Suprapubic skin (tissue), 4 donors: ENCODE results near the gene SERF2. TPM values are rescaled to one million over a fixed set of nuclear protein-coding genes. Genes with fewer than 3 reads are reported as not detected.
"Not testable (repeated sequence)": the region's sequence is repeated elsewhere in the genome, so short reads cannot be mapped to it uniquely, and the experiment has no call there.

Experiments
- DNase-seq, 2 donors: peaks; one replicate each; pipeline ENCODE4 v3.0.0-alpha.2; 2019; ENCODE audit warnings: low spot score in 2 of 2
- H3K27ac ChIP-seq: fragments of 200-600 bp; sonication (generic); one replicate; pipeline ENCODE4 v1.5.1; 2019
- H3K27me3 ChIP-seq: fragments of 200-600 bp; sonication (generic); one replicate; pipeline ENCODE4 v1.5.1; 2019
- H3K36me3 ChIP-seq: fragments of 200-600 bp; sonication (generic); one replicate; pipeline ENCODE4 v1.5.1; 2019
- H3K4me1 ChIP-seq: fragments of 200-600 bp; sonication (generic); one replicate; pipeline ENCODE4 v1.5.1; 2019
- H3K4me3 ChIP-seq: fragments of 200-600 bp; sonication (generic); one replicate; pipeline ENCODE4 v1.5.1; 2019; ENCODE audit warnings: mild to moderate bottlenecking
- H3K9me3 ChIP-seq: fragments of 200-600 bp; sonication (generic); one replicate; pipeline ENCODE4 v1.5.1; 2019
- CTCF ChIP-seq, 2 donors: fragments of 200-600 bp in 1 of 2; fragments of 450-650 bp in 1 of 2; sonication (generic) in 1 of 2; IDR thresholded peaks; one replicate each; pipeline ENCODE4 v1.5.1; 2016 to 2019; ENCODE audit warnings: antibody characterized with exemption in 2 of 2, mild to moderate bottlenecking in 1 of 2, moderate library complexity in 1 of 2
- EP300 ChIP-seq: sonication (generic); formaldehyde crosslinking; IDR thresholded peaks from one replicate; pipeline ENCODE4 v1.6.1; 2017; ENCODE audit warnings: antibody characterized with exemption
- POLR2A ChIP-seq, 2 donors: fragments of 450-650 bp; IDR thresholded peaks; one replicate each; pipeline ENCODE4 v1.6.1; 2017; ENCODE audit warnings: antibody characterized with exemption in 2 of 2, mild to moderate bottlenecking in 2 of 2, moderate library complexity in 2 of 2
- POLR2AphosphoS5 ChIP-seq, 3 donors: sonication (generic); formaldehyde crosslinking; IDR thresholded peaks; one replicate each; pipeline ENCODE4 v1.6.1; 2017; ENCODE audit warnings: antibody characterized with exemption in 3 of 3
- WGBS: methylation state at CpG from one replicate; pipeline ENCODE4 v1.1.5; 2018; 5-methylcytosine and 5-hydroxymethylcytosine counted together
- total RNA-seq, 4 donors: library from RNA; depleted of rRNA; stranded (reverse); fragments of >200 nt; gene quantifications; one replicate each; pipeline ENCODE4 v1.1.0, GENCODE V29; 2016

Gene SERF2
- total RNA-seq, result 100 to 1,000 TPM; 352 to 813 (median 687) TPM

GRCh38 chr15:43791993-43792760, at the start of gene SERF2:
Gene SERF2 (plus strand): TSS chr15:43792320. CDS start chr15:43792377, 57 bp downstream.
- under 1% methylated on average over 27 of the region's 66 CpGs for WGBS
- H3K4me1 ChIP-seq, result peaks cover 36% of the 10 kb centered on the region
- H3K4me3 ChIP-seq, result peak within 1 kb of the TSS; percentile 88
- DNase-seq, result peak; percentile 100
- TF ChIP-seq POLR2A (IDR thresholded peaks at IDR 0.05), result peak; percentile 86 to 98
- TF ChIP-seq POLR2AphosphoS5 (IDR thresholded peaks at IDR 0.05), result peak; percentile 87 to 88 (median 87)
- no peak for TF ChIP-seq CTCF (IDR thresholded peaks at IDR 0.05)
- H3K36me3 ChIP-seq, result peaks cover 28% of the 10 kb centered on the region
- no peaks in the 10 kb centered on the region for H3K27me3 ChIP-seq
- H3K27ac ChIP-seq, result peak within 1 kb of the TSS; percentile 99
- no peaks in the 10 kb centered on the region for H3K9me3 ChIP-seq

DNA sequence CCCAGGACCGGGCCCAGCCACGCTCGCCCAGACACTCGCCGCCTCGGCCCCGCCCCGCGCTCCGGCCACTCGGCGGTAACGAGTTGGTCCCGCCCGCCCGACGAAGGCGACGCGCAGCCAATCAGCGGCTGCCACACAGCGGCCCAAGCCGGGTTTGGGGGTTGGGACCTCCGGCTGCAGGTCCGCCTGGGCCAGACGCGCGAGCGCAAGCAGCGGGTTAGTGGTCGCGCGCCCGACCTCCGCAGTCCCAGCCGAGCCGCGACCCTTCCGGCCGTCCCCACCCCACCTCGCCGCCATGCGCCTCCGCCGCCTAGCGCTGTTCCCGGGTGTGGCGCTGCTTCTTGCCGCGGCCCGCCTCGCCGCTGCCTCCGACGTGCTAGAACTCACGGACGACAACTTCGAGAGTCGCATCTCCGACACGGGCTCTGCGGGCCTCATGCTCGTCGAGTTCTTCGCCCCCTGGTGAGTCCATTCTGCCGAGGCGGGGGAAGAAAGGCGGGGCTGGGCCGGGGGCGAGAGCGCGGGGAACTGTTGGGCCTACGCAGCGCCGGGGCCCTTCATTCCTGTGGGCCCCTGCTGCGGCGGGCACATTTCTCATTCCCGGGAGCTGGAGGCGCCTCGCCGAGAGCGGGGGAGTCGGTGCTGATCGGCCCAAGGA, 45.7 kb upstream of the SERF2 start, which contains the start of gene PDIA3:
TSS of gene PDIA3 (plus strand) at position 194 of the 658 bp plus-strand sequence. CDS start at position 296, 102 bp downstream.
- not testable (repeated sequence) for H3K9me3 ChIP-seq, H3K36me3 ChIP-seq, H3K27me3 ChIP-seq
- WGBS, result 0% methylated on average over 42 of the region's 84 CpGs
- DNase-seq, result peak; percentile 94
- H3K4me1 ChIP-seq, result peaks cover 42% of the 10 kb centered on the region
- H3K4me3 ChIP-seq, result peak within 1 kb of the TSS; percentile 73
- H3K27ac ChIP-seq, result peak within 1 kb of the TSS; percentile 95
- TF ChIP-seq POLR2A (IDR thresholded peaks at IDR 0.05) (peak; percentile 90 to 97), POLR2AphosphoS5 (IDR thresholded peaks at IDR 0.05) (peak in 2 of 3 donors; percentile 2 to 69)

GRCh38 chr15:43746903-43747309, 45.2 kb upstream of the SERF2 start:
- 0% methylated on average over 8 of the region's 12 CpGs for WGBS
- not testable (repeated sequence) for DNase-seq, H3K36me3 ChIP-seq, H3K9me3 ChIP-seq, H3K27me3 ChIP-seq
- Histone ChIP-seq H3K4me3 (peak overlapping the region; percentile 73), H3K4me1 (peaks cover 47% of the 10 kb centered on the region), H3K27ac (peak overlapping the region; percentile 95)

GRCh38 chr15:43748376-43748775, 43.7 kb upstream of the SERF2 start:
- H3K36me3 ChIP-seq, result peaks cover 5% of the 10 kb centered on the region
- WGBS, result 28% methylated on average over 3 of the region's 3 CpGs

DNA sequence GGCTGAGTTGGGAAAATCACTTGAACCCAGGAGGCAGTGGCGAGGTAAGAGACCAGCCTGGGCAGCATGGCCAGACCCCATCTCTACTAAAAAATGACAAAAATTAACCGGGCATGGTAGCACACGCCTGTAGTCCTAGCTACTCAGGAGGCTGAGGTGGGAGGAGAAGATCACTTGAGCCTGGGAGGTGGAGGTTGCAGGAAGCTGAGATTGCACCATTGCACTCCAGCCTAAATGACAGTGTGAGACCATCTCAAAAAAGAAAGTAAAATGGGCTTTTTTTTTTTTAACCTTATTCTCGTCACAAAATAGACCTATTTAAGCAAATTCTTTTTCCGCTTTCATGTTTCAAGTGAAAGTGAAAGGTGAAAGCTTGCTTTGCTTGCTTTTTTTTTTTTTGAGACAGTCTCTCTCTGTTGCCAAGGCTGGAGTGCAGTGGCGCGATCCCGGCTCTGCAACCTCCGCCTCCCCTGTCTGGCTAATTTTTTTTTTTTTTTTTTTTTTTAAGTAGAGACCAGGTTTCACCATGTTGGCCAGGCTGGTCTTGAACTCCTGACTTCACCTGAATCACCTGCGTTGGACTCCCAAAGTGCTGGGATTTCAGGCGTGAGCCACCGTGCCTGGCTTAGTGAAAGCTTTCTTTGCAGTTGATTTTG, 42.3 kb upstream of the SERF2 start:
- Histone ChIP-seq H3K4me3 (peak overlapping the region; percentile 17), H3K9me3 (no peaks in the 10 kb centered on the region), H3K27ac (no peak overlapping the region), H3K4me1 (peaks cover 52% of the 10 kb centered on the region), H3K27me3 (no peaks in the 10 kb centered on the region), H3K36me3 (peaks cover 18% of the 10 kb centered on the region)
- 42% methylated on average over 12 of the region's 12 CpGs for WGBS
- no peak for TF ChIP-seq EP300
- no peak for TF ChIP-seq POLR2AphosphoS5 (IDR thresholded peaks at IDR 0.05)
- no peak for TF ChIP-seq POLR2A (IDR thresholded peaks at IDR 0.05)
- TF ChIP-seq CTCF (IDR thresholded peaks at IDR 0.05), result no peak
- no peak for DNase-seq

More at GRCh38 chr15:43748376-43748775, 43.7 kb upstream of the SERF2 start:
- H3K27ac ChIP-seq, result no peak overlapping the region
- no peaks in the 10 kb centered on the region for H3K9me3 ChIP-seq
- no peaks in the 10 kb centered on the region for H3K27me3 ChIP-seq
- TF ChIP-seq POLR2A (IDR thresholded peaks at IDR 0.05) (no peak), POLR2AphosphoS5 (IDR thresholded peaks at IDR 0.05) (no peak), EP300 (no peak), CTCF (IDR thresholded peaks at IDR 0.05) (no peak)
- DNase-seq, result no peak
- no peak overlapping the region for H3K4me3 ChIP-seq
- peaks cover 52% of the 10 kb centered on the region for H3K4me1 ChIP-seq

DNA sequence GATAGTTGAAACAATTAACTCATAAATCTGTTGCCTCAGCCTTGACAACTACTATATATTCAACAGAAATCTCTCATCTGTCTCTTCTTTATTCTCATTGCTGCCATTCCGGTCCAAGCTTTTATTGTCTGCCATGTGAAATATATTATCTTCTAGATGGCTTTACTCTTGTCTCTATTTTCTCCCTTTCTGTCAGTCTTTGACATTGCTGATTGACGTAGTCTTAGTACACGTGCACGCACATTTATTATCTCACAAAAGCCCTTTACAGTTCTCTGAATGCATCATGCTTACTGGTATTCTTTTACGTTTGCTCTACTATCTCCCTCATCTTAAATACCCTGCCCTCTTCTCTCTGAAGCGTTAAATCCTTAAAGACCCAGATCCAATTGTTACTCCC, 40.2 kb upstream of the SERF2 start:
- H3K4me1 ChIP-seq, result peaks cover 48% of the 10 kb centered on the region
- no peaks in the 10 kb centered on the region for H3K27me3 ChIP-seq
- no peaks in the 10 kb centered on the region for H3K9me3 ChIP-seq
- WGBS, result 77% methylated on average over 6 of the region's 6 CpGs
- peaks cover 37% of the 10 kb centered on the region for H3K36me3 ChIP-seq
- TF ChIP-seq POLR2A (IDR thresholded peaks at IDR 0.05), result no peak
- TF ChIP-seq CTCF (IDR thresholded peaks at IDR 0.05), result no peak
- no peak for DNase-seq
- H3K4me3 ChIP-seq, result no peak overlapping the region
- H3K27ac ChIP-seq, result no peak overlapping the region
